GM19099 (cell line): ENCODE measurements around the gene FAM20C.

Experiments used
- POLR2A ChIP-seq: IDR thresholded peaks from 3 replicates; pipeline ENCODE4 v1.6.1; 2011; ENCODE audit warnings: low read depth; ENCODE audit not compliant: insufficient read length; ENCODE audit errors: extremely low read depth

Gene FAM20C

DNA sequence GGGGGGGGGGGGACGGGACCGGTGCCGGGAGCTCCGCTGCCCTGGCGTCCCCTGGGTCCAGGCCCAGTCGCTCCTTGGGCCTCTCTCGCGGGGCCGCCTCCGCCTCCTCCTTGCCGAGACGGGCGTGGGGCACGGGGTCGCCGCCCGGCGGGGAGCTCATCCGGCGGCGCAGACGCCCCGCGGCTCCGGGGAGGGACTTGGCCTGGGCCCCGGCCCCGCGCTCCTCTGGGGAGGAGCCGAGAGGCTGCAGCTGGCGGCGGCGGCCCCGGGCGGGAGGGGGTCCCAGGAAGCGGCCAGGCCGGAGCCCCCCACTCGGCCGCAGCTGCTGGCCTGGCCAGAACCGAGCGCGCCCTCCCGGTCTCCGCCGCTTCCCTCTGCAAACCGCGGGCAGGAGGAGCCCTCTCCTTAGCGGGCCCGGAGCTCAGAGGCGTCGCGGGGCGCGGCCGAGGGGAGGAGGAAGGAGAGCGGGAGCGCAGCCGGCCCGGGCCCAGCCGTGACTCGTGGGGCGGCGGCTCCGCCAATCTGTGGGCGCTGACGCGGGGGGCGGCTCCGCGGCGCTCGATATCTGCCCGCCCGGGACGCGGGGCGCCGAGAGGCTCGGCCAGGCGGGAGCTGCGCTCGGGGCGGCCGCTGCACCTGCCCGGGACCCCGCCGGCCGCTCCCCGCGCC, at the start of gene FAM20C:
FAM20C (plus strand) TSS at position 591 of the 669 bp plus-strand sequence. CDS start 629 bp downstream, outside the sequence.
- TF ChIP-seq POLR2A: no peak

DNA sequence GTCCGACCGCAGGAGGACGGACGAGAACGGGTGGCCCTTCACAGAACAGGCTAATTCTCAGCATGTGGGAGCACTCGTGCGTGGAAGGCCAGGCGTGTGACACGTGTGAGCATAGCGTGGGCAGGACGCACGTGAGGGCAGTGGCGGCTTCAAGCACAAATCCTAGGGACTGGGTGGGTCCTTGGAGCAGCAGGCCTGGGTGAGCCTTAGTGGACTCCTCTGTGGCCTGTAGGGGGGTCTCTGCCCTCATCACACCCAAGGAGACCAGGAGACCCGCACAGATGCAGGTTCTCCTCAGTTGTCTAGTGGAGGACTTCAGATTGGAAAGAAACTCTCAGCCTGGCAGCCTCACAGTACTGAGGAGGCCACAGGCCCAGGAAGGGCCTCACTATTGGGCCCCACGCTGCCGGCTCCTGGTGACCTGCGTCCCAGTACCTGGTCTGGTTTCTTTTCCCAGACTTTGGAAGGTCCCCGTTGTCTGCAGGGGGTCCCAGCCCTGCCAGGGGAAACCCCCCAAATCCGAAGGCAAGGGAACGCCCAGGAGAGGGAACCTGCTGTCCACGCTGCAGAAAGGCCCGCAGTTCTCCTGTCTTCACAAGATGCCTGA, 49.1 kb upstream of the FAM20C start:
- no peak for TF ChIP-seq POLR2A

DNA sequence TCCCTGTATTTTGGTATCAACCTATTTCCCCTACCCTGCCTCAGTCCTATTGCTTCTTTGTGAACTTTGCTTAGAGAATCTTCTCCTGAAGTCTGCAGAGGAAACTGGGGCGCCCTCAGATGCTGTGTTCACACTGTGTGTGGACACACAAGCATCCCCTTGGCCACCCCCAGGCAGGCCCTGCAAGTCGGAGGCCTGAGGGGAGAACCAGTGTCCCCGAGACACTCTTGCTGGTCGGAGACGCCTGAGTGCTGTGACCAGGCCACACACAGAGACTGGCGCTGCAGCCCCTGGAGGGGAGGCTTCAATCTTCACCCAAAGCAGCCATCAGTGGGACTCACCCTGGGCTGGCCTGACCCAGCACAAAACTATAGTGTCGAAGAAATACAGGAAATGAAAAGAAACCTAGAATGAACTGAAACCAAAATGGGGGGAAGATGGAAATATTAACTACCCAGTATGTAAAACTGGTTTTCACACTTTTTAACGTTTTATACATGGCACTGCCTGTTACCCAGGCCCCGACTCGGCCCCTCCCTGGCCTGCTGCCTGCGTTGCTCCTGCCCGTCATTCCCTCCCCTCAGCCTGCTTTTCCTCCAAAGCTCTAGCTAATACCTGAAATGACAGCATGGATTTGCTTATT, 48.4 kb upstream of the FAM20C start:
- no peak for TF ChIP-seq POLR2A

DNA sequence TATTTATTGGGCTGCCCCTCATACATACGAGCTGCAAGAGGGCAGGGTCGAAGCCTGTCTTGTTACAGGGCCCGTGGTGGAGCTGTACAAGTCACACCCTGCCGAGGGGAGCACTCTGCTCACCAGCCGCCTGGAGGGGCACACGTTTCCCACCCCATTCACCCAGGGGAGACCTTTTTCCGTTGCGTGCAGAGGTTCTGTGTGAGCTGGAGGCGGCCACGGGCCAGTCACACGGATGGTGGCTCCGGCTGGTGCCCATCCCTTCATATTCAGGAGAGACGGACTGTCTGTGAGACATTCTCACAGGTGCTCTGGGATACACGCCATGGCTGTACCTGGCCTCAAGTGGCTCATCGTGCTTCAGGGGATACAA, 47.9 kb upstream of the FAM20C start:
- no peak for TF ChIP-seq POLR2A

DNA sequence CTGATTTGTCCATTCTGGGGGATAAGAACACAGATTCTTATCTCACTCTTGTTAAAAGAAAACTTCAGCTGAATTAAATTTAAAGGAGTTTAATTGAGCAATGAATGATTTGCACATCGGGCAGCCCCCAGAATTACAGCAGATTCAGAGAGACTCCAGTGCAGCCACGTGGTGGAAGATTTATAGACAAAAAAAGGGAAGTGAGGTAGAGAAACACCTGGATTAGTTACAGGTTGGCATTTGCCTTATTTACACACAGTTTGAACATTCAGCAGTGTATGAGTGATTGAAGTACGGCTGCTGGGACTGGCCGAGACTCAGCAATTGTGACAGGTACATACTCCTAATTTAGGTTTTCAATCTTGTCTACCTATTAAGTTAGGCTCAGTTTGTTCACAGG, 46.5 kb upstream of the FAM20C start:
- no peak for TF ChIP-seq POLR2A

DNA sequence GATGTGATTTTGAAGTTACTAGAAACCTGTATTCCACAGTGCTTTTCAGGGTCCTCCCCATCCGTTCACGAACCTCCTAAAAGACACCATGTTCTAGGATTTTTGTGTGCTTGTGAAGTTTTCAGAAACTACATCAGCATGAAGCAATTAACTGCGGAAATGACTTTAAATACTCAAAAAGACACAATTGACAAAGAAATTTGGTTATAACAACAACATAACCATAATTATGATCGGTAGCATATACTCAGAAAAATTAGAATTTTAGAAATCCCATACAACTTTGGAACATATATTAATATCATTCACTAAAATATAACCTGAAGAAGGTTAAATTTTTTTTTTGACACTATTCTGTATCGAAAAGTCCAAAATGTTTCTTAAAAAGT, 43.8 kb upstream of the FAM20C start:
- no peak for TF ChIP-seq POLR2A

DNA sequence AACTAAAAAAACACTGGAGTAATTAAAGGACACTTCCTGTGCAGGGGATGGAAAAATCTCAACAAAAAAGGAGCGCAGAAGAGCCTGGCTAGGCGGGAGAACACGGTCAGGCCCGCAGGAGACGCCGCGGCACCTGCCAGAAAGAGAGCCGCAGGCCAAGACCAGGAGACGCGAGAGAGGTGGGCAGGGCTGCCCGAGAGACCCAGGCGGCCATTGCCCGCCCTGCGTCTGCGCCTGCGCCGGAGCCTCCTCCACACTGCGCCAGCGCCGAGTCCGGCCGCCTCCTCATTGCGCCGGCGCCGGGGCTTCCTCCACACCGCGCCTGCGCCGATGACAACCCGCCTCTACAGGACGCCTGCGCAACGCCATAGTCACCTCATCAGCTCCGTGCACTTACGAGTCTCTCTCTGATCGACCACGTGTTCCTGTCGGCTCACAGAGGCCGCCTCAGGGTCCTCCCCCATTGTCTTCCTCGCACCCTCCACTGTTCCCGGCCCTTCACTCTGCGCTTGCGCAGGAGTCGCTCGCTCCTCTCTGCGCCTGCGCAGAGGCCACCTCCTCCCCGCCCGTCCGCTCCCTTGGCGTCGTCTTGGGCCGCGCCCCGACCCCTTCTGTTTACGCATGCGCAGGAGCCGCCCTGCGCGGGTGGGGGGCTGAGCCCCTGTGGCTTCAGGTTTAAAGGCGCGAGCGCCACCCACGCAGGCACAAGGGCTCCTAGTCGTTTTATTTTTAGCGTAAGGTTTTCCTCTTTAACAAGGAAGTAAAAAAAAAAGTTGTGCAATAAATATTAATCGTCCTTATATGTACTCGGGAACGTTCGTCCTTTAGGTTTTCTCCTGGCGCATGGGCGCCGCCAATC, 43.2 kb upstream of the FAM20C start:
- TF ChIP-seq POLR2A: peak; percentile 88

DNA sequence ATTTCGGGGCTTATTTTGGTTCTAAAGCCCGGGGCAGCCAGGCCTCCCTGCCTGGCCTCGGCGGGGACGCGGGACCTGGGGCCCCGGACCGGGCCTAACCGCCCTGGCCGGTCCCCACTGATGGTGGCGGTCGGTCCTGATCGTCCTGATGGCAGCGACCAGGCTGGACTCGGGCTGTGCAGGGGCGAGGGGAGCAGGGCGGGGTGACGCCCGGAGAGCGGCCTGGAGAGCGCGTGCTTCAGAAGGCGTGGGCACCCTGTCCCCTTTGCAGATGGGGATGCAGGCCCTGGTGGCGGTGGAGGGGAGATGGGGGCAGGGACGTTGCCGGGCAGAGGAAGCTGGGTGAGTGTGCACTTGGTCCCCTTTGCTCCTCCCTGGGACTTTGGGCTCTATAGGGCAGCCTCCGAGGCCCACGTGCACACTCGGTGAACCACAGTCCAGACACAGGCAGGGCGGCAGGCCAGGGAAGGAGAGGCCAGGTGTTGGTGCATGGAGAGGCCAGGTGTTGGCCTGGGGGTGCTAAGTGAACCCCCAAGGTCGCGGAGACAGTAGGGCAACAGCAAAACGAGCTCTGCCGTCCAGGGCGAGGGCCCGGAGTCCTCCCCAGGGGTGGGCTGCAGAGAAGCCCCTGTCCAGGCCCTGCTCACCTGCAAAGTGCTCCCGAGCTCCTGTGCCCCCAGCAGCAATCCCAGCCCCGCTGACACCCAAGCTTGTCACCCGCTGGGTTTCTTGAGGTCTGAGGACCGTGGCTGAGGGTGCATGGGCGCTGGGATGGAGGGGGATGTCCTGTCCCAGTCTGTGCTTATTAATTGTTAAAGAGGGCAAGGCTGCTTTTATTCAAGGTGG, 42.4 kb upstream of the FAM20C start:
- no peak for TF ChIP-seq POLR2A

DNA sequence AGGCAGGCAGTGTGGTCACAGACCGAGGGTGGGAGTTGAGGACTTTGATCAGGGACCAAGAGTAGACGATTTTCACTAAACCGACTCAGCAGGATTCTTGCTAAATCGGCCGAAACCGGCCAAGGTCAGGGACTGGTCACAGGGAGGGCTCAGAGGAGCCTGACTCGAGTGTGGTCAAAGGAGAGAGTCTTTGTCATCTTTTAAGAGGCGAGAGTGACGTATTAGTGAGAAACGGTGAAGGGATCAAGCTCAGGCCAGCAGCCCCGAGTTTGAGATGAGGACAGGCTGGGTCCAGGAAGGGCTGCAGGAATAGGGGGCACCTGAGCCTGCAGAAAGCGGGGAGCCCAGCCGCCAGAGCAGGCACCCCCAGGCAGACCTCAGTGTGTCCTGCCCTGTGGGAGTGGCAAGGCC, 41.6 kb upstream of the FAM20C start:
- no peak for TF ChIP-seq POLR2A

DNA sequence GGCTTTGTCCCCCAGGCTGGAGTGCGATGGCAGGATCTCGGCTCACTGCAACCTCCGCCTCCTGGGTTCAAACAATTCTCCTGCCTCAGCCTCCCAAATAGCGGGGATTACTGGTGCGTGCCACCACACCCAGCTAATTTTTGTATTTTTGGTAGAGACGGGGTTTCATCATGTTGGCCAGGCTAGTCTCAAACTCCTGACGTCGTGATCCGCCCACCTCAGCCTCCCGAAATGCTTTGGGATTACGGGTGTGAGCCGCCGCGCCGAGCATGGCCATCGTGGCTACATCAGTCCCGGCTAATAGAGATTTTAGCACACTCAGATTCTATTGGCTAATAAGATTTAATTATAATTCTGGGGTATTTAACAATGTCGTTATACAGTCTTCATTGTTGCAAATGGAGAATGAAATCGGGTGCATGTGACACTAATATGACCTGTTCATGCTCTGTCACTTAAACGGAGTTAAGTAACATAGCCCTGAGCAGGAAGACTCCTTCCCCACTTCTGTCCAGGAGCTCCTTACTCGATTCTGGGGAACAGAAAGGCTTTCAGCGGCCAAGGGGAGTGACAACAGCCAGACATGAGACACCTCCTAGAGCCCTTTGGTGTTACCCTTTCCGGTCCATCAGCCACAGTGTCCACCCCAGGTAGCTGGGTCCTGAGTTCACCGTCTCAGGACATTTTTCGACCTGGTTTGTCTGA, 40.9 kb upstream of the FAM20C start:
- TF ChIP-seq POLR2A: no peak

DNA sequence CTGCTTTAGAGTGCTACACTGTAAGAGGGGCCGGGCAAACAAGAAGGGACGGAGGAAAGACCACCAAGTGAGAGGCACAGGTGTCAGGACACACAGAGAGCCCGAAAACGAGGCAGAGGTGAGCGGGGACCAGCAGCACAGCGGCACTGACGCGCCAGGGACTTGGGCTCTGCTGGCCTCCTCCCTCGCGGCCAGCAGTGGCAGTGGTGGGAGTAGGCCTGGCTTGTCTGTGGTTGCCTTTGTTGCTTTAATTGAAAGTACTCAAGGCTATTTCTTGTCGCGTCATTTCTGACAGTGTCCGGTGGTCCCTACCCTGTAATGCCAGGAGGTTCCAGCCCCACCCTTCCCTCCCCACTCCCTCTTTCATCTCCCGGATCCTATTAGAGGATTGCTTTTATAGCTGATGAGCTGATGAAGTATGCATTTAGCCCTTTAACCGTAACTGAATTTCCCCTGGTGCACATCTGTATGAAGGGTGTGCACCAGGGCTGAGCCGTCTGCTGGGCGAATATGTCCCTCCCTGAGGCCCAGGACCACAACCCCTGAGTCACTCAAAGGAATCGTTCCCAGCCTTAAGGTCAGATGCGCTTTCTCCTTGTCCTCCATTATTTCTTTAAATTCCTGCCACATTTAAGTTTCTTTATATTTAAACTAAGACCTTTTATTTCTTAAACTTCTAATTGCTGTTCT, 39.5 kb upstream of the FAM20C start:
- TF ChIP-seq POLR2A: no peak

DNA sequence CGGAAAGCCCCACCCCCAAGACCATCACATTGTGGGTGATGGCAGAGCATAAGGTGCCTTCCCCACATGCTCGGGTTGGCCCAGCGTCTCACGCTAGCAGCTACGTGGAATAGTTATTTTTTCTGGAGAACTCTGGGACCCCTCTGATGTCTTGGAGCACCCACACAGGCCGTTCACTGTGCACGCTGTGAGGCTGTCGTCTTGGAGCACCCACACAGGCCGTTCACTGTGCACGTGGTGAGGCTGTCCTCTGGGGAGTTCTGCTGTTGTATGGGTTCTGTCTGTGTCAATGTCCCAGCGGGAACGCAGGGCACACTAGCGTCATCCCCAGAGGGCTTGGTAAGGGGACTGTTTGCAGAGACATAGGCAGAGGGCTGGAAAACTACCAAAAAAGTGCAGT, 38.8 kb upstream of the FAM20C start:
- no peak for TF ChIP-seq POLR2A

DNA sequence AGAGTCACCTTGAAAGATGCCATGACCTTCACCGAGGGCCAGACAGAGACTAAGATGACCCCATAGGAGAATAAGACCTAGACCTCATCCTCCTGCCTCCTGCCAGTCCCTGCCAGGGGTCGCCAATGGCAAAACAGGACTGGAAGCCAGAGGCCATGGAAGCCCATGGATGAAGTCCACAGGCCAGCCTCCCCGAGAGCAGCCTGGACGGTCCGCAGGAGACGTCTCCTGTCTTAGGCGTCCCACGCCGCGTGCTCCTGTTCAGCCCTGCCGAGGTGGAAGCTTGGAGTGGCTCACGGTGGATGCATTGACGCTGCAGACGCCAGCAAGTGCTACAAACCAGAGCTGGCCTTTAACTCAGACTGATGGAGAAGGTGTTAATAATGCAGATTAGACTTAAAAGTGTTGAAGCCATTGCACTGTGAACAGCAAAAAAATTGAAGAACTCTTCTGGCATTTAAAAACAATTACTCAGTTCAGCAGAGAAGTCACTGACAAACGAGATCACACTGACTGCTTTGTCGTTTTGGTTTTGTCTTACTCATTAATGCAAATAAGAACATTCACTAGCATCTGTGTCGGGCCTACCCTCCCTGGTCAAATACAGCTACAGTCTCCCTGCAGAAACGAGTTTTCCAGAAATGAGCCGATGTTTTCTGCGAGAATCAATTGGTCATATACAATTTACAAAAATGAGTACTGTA, 38.1 kb upstream of the FAM20C start:
- no peak for TF ChIP-seq POLR2A
